AG08396 (cell line): ENCODE data around the gene XXYLT1.

Experiments used
- DNase-seq: peaks from one replicate; pipeline ENCODE4 v3.0.0; 2012; ENCODE audit warnings: low spot score, mixed read lengths

XXYLT1 gene

GRCh38 chr3:195129644-195130492, 141.1 kb downstream of the XXYLT1 start:
- no peak for DNase-seq

DNA sequence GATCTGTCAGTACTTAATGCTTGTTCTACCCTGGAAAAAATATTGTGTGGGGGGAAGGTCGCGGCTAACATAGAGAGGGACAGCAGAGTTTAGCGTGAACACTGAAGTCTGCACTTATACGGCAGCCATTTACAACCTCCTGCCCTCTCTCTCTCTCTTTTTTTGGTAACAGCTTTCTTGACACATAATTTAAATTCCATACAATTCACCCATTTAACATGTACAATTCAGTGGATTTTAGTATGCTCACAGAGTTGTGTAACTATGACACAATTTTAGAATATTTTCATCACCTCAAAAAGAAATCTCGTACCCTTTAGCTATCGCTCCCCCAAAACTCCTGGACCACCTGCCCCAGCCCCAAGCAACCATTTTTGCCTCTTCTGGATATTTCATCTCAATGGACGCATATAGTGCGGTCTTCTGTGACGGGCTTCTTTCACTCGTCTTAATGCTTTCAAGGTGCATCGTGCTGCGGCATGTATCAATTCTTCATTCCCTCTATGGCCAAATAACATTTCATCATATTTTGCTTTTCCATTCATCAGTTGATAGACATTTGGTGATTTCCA, 141.8 kb downstream of the XXYLT1 start:
- DNase-seq: no peak

DNA sequence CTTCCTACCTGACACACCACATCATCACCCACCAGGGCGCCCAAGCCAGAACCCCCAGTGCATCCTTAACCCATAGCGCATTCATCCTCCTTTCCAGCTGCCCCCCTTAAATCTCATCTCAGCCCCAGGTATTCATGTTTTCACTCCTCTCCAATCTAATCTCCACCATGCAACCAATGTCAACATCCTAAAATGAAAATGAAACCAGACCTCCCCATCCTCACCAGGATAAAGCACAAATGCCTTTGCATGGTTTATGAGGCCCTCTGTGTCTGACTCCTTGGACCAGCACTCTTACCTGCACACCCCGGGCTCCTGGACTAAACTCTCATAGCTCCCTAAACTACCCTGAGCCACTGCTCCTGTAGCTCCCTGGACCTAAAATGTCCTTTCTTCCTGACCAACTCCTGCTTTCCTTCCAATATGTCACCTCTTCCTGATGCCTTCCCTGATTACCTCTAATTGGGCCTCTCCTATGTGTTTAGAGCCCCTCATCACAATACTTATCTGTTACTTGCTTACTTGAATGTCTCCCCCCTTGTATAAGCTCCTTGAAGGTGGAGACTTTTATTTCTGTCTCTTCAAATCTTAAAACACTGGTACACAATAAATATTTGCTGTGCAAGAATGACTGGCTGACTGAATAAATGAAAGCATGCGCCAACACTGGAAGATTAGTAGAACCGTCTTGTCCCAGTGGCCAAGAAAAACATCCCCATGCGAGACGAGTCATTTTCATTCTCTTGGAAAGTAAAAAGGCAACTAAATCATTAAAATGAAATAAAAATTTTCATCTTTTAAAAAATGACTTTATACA, 142.5 kb downstream of the XXYLT1 start:
- no peak for DNase-seq

DNA sequence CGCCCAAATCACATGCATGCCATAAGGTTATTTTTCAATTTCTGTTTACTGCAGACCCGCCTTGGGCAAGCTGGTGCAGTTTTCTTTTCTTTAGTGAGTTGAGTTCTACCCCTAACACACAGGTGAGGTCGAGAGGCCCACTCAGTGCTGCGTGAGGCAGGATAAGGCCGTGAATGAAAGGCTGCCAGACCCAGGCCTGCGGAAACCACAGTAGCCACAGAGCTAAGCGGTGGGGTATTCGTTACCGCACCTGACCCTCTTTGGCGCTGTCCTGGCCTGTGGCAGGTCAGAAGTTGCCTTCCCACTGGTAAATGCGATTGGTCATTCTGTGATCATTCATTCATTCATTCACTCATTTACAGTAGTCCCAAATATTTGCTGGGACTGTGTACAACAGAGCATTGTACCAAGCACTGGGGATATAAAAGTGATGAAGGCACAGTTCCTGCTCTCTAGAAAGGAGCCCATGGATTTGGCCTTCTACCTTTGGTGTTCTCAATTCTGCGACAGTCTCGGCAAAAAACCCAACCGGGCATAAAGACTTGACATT, 144.8 kb downstream of the XXYLT1 start:
- no peak for DNase-seq

GRCh38 chr3:195125646-195126045, 145.3 kb downstream of the XXYLT1 start:
- DNase-seq: no peak

- no peak for DNase-seq
Observed at GRCh38 chr3:195124378-195124992, 146.5 kb downstream of the XXYLT1 start.

DNA sequence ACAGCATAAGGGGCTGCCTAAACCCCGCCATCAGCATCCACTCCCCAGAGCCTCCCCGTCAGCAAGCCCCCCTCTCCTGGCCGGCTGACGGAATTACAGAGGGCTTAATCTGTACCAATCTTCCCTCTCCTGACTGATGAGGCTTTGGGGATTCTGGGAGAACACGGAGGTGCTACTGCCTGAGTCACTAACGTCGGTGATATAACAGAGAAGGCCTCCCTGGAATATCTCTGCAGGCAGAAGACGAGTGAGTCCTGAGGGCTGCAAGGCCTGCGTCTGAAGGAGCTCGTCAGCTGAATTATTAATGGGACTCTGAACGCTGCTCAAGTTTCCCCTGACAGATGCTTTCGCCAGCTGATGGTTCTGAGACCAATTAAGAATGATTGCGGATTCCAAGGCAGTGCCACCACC, 147.7 kb downstream of the XXYLT1 start:
- DNase-seq: no peak

GRCh38 chr3:195122261-195122660, 148.7 kb downstream of the XXYLT1 start:
- DNase-seq: no peak

- DNase-seq: no peak
Observed at GRCh38 chr3:195120267-195120601, 150.7 kb downstream of the XXYLT1 start.

DNA sequence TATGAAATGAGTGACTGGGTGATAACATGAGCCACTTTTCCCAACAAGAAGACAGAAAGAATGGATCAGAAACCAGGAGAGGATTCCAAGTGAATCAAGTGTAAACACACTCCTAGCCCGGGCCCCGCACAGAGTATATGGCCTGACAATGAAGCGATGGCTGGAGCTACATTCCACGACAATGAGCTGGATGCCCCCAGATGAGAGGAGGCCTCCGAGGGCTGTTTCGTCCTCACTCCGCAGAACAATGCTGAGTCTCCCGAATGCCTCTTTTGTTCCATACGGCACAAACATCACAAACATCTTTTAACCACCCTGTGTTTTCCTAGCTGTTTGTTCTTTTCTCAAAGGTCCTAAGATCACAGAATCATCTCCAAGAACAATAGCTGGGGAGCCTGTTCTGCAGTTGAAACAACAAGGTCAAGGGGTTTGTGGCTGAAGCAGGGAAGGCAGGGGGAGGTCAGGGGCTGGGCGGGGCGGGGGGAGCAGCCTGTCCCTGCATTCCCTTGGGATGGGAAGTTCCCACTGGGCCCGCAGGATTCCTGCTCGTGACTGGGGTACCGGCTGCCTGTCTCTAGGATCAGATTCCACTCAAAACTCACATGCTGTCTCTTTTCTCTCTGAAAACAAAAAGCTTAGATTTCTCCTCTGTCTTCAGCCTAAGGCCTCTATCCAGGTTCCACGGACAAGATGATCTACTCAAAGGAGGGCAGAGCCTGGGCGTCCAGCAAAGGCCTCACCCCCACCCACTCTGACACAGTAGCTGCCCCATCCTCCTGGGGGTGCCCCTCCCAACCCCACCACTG, 151.3 kb downstream of the XXYLT1 start:
- DNase-seq: peak; percentile 81

DNA sequence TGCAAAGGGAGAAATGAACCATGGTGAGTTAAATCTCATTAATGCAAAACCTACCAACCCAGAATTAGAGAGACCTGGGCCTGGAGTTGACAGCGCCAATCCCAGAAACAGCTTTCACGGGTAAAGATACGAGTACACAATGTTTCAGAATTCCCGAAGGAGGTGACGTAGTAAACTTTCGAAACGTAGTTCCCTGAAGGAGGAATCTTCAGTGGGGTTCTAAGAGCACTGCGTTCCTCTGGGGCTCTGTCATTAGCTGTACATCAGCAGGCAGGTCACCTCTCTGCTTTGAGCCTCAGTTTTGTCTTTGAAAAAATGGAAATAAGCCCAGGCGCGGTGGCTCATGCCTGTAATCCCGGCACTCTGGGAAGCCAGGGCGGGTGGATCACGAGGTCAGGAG, 152.3 kb downstream of the XXYLT1 start:
- no peak for DNase-seq

DNA sequence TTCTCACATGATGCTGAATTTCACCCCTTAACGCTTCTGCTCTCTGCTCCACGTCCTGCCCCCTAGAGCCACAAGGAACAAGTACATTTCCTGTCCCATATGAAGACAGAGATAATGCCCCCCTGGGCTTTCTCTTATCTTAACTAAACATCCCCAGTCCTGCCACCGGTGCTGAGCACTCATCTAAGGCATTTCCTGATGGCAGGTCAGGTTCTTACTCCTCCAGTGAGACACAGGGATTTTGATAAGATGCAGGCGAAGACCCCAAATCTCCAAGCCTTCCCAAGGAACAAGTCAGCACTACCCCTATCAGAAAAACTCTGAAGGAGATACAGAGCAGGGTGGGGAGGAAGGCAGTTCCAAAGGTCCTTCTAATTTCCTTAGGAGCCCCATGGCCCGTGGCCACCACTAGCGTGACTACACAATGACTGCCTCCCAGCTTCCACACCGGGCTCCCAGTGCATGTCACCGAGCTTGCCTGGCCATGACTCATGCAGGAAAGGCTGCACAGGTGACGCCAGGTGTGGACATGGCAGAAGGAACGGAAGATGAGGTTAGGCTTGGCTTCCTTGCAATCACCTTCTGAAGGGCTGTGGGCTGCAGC, 152.9 kb downstream of the XXYLT1 start:
- no peak for DNase-seq

DNA sequence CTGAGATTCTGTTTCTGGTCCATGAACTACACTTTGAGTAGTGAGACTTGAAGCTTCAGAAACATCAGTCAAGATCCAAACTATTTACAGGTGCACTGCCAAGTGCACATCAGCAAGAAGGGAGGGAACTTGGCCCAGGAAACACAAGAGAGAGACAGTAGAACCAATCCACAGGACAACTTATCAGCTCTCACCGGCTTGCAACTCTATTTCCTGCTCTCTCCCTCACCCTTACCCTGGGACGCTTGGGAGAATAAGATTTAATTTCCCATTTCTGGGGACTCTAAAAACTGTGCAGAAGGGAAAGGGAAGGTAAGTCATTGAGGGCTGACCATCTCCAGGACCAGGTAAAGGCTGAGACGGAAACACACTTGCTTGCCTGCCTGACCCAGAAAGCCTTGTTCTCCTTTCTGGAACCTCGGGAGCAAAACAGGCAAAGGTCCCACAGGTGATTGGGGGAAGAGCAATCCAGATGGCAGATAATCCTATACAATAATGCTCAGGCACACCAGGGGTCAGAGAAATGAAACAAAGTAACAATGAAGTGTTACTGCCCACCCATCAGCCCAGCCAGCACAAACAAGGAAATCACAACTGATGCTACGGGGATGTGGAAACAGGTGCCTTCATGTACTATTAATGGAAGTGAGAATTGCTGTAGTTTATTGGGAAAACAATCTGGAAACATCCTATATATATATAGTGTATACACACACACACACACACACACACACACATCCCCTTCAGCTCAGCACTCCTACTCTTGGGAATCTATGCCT, 154.4 kb downstream of the XXYLT1 start:
- no peak for DNase-seq

GRCh38 chr3:195115600-195116406, 155.2 kb downstream of the XXYLT1 start:
- DNase-seq: no peak

DNA sequence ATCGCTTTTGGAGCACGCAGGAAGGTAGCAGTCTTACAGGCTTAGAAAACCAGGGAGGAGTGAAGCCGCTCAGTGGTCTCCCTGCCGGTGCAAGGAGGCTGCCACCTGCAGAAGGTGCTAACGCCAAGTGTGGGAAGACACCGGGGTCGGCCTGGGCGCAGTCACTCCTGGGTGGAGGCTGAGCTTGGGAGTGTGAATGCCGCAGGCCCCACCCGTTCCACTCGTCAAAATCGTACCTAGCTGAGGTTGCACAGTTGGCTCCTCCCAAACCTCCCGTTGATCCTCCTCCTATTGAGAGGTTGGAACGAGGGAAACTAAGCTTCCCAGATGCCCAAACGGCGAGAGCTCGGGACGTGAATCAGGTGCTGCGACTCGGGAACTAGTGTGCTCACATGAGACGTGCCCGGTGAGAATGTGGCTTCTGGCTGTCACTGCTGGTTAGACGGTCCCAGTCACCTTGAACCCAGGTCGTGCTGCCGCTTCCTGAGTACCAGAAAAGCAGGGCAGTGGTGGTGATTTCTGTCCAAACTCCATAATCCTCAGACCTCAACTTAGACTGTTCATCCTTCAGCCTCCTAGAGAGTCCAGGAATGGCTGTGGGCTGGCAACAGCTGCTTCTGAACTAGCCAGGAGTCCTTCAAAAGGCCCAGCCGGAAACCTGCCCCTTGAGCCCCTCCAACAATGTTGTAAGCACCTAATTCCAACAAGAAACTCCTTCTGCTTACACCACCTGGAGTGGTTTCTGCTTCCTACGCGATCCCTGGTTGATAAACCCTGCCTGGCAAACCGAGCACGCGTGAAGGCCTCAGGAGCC, 156.0 kb downstream of the XXYLT1 start:
- no peak for DNase-seq

GRCh38 chr3:195113536-195114425, 157.2 kb downstream of the XXYLT1 start:
- DNase-seq: no peak

DNA sequence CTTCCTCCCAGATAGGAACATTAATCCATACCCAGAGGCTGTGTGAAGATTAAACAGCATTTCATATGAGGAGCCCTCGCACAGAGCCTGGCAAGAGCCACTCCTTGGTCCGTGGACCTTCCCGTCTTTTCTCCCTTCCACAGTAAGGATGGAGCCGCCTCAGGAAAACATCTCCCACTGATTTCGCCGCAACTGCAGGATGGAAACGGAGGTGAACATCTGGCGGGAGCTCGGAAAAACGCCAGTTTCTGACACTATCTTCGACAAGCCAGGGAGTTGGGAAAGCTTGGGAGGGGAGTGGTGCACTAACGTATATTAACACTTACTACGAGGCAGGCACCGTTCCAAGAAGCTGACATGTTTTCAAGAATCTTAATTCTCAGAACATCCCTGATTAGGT, 157.9 kb downstream of the XXYLT1 start:
- no peak for DNase-seq
